ENCODE data around the gene MPP3. TPM values are rescaled to one million over a fixed set of nuclear protein-coding genes. Genes with fewer than 3 reads are reported as not detected.

The MPP3 gene
- polyA plus RNA-seq, 1 donor (not counting 4 experiments of a cell fraction or from before 2014, with no cell fraction given) = 7.4 TPM

DNA sequence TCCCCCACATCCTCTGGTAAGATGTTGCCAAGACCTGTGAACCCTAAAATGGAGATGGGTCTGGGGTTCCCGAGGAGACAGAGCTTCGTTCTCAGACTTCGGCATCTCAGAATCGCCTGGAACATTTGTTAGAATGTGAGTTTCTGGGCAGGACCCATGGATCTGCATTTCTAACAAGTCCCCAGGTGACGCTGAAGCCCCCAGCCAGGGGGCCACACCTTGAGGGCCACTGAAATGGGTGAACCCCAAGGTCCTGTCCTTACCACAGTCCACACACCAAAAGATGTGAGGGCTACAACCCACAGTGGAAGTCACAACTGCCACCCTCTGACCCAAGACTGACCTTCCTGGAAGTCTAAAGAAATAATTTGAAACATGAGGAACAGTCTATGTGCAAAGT lies 14.0 kb downstream of the MPP3 start:
- Histone ChIP-seq H3K9ac (ENCODE audit: control insufficient read depth, extremely low read depth, insufficient read depth, low read length) (no peak overlapping the region), H3K9me1 (ENCODE audit: control insufficient read depth, extremely low read depth, insufficient read depth, low read length) (no peaks in the 10 kb centered on the region), H3K4me2 (ENCODE audit: control insufficient read depth, extremely low read depth, insufficient read depth, low read depth, low read length) (no peak overlapping the region), H2AFZ (ENCODE audit: control insufficient read depth, low read length) (no peak overlapping the region), H3K4me3 (ENCODE audit: control insufficient read depth in 2 of 3, extremely low read depth in 1 of 3, insufficient read depth in 2 of 3, low read depth in 1 of 3, low read length in 3 of 3) (no peak overlapping the region), H3K27ac (ENCODE audit: control insufficient read depth, insufficient read depth, low read length) (no peak overlapping the region), H3K27me3 (ENCODE audit: control insufficient read depth, extremely low read depth, insufficient read depth, low read length) (no peaks in the 10 kb centered on the region), H3K9me3 (ENCODE audit: control insufficient read depth, low read depth, low read length) (no peaks in the 10 kb centered on the region), H3K36me3 (ENCODE audit: control insufficient read depth in 2 of 2, extremely low read depth in 1 of 2, insufficient read depth in 2 of 2, low read length in 2 of 2) (peaks cover 20 to 22% of the 10 kb centered on the region in 2 experiments), H3K4me1 (ENCODE audit: control insufficient read depth, extremely low read depth, insufficient read depth, low read length) (peaks cover 13% of the 10 kb centered on the region), H3K79me2 (ENCODE audit: control insufficient read depth, insufficient read depth, low read length) (no peaks in the 10 kb centered on the region), H4K20me1 (ENCODE audit: control insufficient read depth, extremely low read depth, insufficient read depth, low read length) (no peaks in the 10 kb centered on the region)
- dilution Hi-C loops (cut with MboI; ENCODE audit: extremely low pct_ligation_motif_present, low sequenced_read_pairs) = no loop called here
- DNase-seq (ENCODE audit: low read depth, low spot score) (no peak), FAIRE-seq (no peak)
- TF ChIP-seq EZH2 (IDR thresholded peaks at IDR 0.05; ENCODE audit: low read length) = no peak
- TF ChIP-seq, protein P1, sequence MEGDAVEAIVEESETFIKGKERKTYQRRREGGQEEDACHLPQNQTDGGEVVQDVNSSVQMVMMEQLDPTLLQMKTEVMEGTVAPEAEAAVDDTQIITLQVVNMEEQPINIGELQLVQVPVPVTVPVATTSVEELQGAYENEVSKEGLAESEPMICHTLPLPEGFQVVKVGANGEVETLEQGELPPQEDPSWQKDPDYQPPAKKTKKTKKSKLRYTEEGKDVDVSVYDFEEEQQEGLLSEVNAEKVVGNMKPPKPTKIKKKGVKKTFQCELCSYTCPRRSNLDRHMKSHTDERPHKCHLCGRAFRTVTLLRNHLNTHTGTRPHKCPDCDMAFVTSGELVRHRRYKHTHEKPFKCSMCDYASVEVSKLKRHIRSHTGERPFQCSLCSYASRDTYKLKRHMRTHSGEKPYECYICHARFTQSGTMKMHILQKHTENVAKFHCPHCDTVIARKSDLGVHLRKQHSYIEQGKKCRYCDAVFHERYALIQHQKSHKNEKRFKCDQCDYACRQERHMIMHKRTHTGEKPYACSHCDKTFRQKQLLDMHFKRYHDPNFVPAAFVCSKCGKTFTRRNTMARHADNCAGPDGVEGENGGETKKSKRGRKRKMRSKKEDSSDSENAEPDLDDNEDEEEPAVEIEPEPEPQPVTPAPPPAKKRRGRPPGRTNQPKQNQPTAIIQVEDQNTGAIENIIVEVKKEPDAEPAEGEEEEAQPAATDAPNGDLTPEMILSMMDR (optimal IDR thresholded peaks at IDR 0.05 in 1 of 3, IDR thresholded peaks at IDR 0.05 in 1 of 3, conservative IDR thresholded peaks at IDR 0.05 in 1 of 3; ENCODE audit: extremely low read depth in 1 of 3, insufficient read depth in 2 of 3, low read length in 3 of 3) = no peak

DNA sequence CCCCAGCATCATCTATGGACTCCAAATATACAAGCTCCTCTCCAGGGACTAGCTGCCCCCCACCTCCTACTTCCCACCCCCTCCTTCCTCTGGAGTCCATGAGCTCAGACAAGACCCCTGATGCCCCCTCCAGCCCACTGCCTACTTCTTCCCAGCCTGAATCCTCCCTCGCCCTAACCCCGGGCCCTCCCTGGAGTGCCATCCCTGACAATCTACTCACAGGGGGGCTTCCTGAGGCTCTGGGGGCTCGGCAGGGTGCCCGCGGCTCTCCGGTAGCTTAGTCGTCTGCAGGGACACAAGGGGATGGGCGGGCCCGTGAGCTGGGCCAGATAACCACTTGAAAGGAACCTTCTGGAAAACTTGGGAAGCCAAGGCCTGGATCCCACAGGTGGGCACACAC lies 15.1 kb downstream of the MPP3 start:
- no peak overlapping the region for H3K4me3 ChIP-seq (ENCODE audit: control insufficient read depth in 2 of 3, extremely low read depth in 1 of 3, insufficient read depth in 2 of 3, low read depth in 1 of 3, low read length in 3 of 3)

More for the DNA sequence above, 15.1 kb downstream of the MPP3 start:
- Histone ChIP-seq H3K36me3 (ENCODE audit: control insufficient read depth in 2 of 2, extremely low read depth in 1 of 2, insufficient read depth in 2 of 2, low read length in 2 of 2) (peaks cover 24 to 27% of the 10 kb centered on the region in 2 experiments), H3K27ac (ENCODE audit: control insufficient read depth, insufficient read depth, low read length) (no peak overlapping the region), H4K20me1 (ENCODE audit: control insufficient read depth, extremely low read depth, insufficient read depth, low read length) (no peaks in the 10 kb centered on the region), H2AFZ (ENCODE audit: control insufficient read depth, low read length) (no peak overlapping the region), H3K9me3 (ENCODE audit: control insufficient read depth, low read depth, low read length) (no peaks in the 10 kb centered on the region), H3K9me1 (ENCODE audit: control insufficient read depth, extremely low read depth, insufficient read depth, low read length) (no peaks in the 10 kb centered on the region), H3K9ac (ENCODE audit: control insufficient read depth, extremely low read depth, insufficient read depth, low read length) (no peak overlapping the region), H3K4me1 (ENCODE audit: control insufficient read depth, extremely low read depth, insufficient read depth, low read length) (peaks cover 9% of the 10 kb centered on the region), H3K79me2 (ENCODE audit: control insufficient read depth, insufficient read depth, low read length) (no peaks in the 10 kb centered on the region), H3K27me3 (ENCODE audit: control insufficient read depth, extremely low read depth, insufficient read depth, low read length) (no peaks in the 10 kb centered on the region), H3K4me2 (ENCODE audit: control insufficient read depth, extremely low read depth, insufficient read depth, low read depth, low read length) (no peak overlapping the region)
- DNase-seq (ENCODE audit: low read depth, low spot score) (no peak), FAIRE-seq (no peak)
- dilution Hi-C loops (cut with MboI; ENCODE audit: extremely low pct_ligation_motif_present, low sequenced_read_pairs) = no loop called here
- no peak for TF ChIP-seq EZH2 (IDR thresholded peaks at IDR 0.05; ENCODE audit: low read length)
- TF ChIP-seq, protein P1 (optimal IDR thresholded peaks at IDR 0.05 in 1 of 3, IDR thresholded peaks at IDR 0.05 in 1 of 3, conservative IDR thresholded peaks at IDR 0.05 in 1 of 3; ENCODE audit: extremely low read depth in 1 of 3, insufficient read depth in 2 of 3, low read length in 3 of 3) = no peak

Measured in keratinocyte (primary cell).